H1 (cell line): ENCODE results near the gene PPM1L. TPM values are rescaled to one million over a fixed set of nuclear protein-coding genes. Genes with fewer than 3 reads are reported as not detected.

Source experiments
- CTCF ChIA-PET: fragments of 300-600 bp; sonication (Branson Sonifier 250); formaldehyde crosslinking; loops from one replicate; lab custom pipeline; 2021; ENCODE audit not compliant: partially characterized antibody; lab: Charles Lee
- POLR2A ChIA-PET: fragments of 300-600 bp; sonication (Branson Sonifier 250); formaldehyde crosslinking; loops from one replicate; lab custom pipeline; 2021; ENCODE audit warnings: inconsistent platforms; ENCODE audit not compliant: partially characterized antibody; lab: Charles Lee
- DNase-seq, 2 experiments: peaks; one replicate each; pipeline versions ENCODE4 v3.0.0 to v3.0.0-alpha.2; 2010 to 2022; ENCODE audit warnings: low spot score in 2 of 2, low read depth in 1 of 2, mixed read lengths in 1 of 2
- FAIRE-seq: peaks from 2 replicates; lab custom pipeline; 2011; peaks lifted over from hg19 to GRCh38; lab: Jason Lieb, UNC
- H2AFZ ChIP-seq: 2 replicates; pipeline ENCODE4 v1.8.1; 2012; ENCODE audit warnings: low read length, inconsistent platforms
- H2AK5ac ChIP-seq: 2 replicates; pipeline ENCODE4 v1.6.1; 2013; ENCODE audit warnings: low read depth, low read length
- H2BK120ac ChIP-seq: replicated peaks from 2 replicates; pipeline ENCODE3; 2013; ENCODE audit warnings: low read depth, low read length, inconsistent platforms
- H2BK12ac ChIP-seq: 2 replicates; pipeline ENCODE4 v1.6.1; 2013; ENCODE audit warnings: low read depth, low read length
- H2BK15ac ChIP-seq: 2 replicates; pipeline ENCODE4 v1.6.1; 2013; ENCODE audit warnings: low read length
- H2BK20ac ChIP-seq: 2 replicates; pipeline ENCODE4 v1.6.1; 2013; ENCODE audit warnings: low read length
- H2BK5ac ChIP-seq: 2 replicates; pipeline ENCODE4 v1.6.1; 2013; ENCODE audit warnings: low read depth, low read length
- H3K14ac ChIP-seq: 2 replicates; pipeline ENCODE4 v1.6.1; 2013; ENCODE audit warnings: inconsistent platforms; ENCODE audit not compliant: insufficient read length
- H3K18ac ChIP-seq: 2 replicates; pipeline ENCODE4 v1.6.1; 2013; ENCODE audit warnings: low read length; ENCODE audit errors: extremely low read depth
- H3K23ac ChIP-seq: 2 replicates; pipeline ENCODE4 v1.6.1; 2013; ENCODE audit warnings: inconsistent platforms; ENCODE audit not compliant: insufficient read length
- H3K23me2 ChIP-seq: 2 replicates; pipeline ENCODE4 v1.6.1; 2013; ENCODE audit warnings: low read depth, low read length
- H3K27ac ChIP-seq: 2 replicates; pipeline ENCODE4 v1.6.1; 2011; ENCODE audit warnings: low read depth, low read length, inconsistent platforms
- H3K27me3 ChIP-seq, 4 experiments: replicated peaks in 1 of 4; 1 replicate in 1 of 4; 2 replicates in 3 of 4; pipeline versions ENCODE4 v1.6.1 to v1.8.1; 2011 to 2013; ENCODE audit warnings: low read length in 3 of 4, mild to moderate bottlenecking in 3 of 4, inconsistent platforms in 2 of 4, mixed read lengths in 2 of 4, moderate library complexity in 1 of 4; ENCODE audit not compliant: control insufficient read depth in 3 of 4, insufficient read depth in 3 of 4; ENCODE audit errors: extremely low read depth in 1 of 4
- H3K36me3 ChIP-seq, 4 experiments: 2 replicates each; pipeline versions ENCODE4 v1.6.1 to v1.8.1; 2011 to 2013; ENCODE audit warnings: mild to moderate bottlenecking in 4 of 4, low read length in 3 of 4, moderate library complexity in 2 of 4, control low read depth in 1 of 4, inconsistent platforms in 1 of 4; ENCODE audit not compliant: insufficient read depth in 4 of 4, control insufficient read depth in 2 of 4
- H3K4ac ChIP-seq: replicated peaks from 2 replicates; pipeline ENCODE3; 2013; ENCODE audit warnings: low read length, low read depth, mixed read lengths, inconsistent platforms; ENCODE audit not compliant: insufficient read length
- H3K4me1 ChIP-seq, 4 experiments: replicated peaks in 1 of 4; 1 replicate in 1 of 4; 2 replicates in 3 of 4; pipeline versions ENCODE4 v1.6.1 to v1.8.1; 2011 to 2013; ENCODE audit warnings: low read length in 3 of 4, inconsistent platforms in 2 of 4, mixed read lengths in 1 of 4; ENCODE audit not compliant: insufficient read depth in 4 of 4, control insufficient read depth in 3 of 4
- H3K4me2 ChIP-seq, 2 experiments: 2 replicates each; pipeline versions ENCODE4 v1.6.1 to v1.8.1; 2011 to 2013; ENCODE audit warnings: low read depth in 2 of 2, low read length in 2 of 2, control low read depth in 1 of 2, inconsistent platforms in 1 of 2, mild to moderate bottlenecking in 1 of 2; ENCODE audit not compliant: insufficient read depth in 1 of 2
- H3K4me3 ChIP-seq, 4 experiments: fragments of 200-600, 300-600 bp in 1 of 4; sonication (generic), shearing (Covaris generic), sonication (Bioruptor Twin) in 1 of 4; 2 replicates each; pipeline versions ENCODE4 v1.5.1 to v1.8.1; 2011 to 2016; ENCODE audit warnings: low read length in 4 of 4, low read depth in 3 of 4, control low read depth in 2 of 4, inconsistent platforms in 2 of 4, mild to moderate bottlenecking in 2 of 4, mixed read lengths in 1 of 4, moderate library complexity in 1 of 4; ENCODE audit not compliant: insufficient read depth in 2 of 4; ENCODE audit errors: extremely low read depth in 1 of 4
- H3K56ac ChIP-seq: replicated peaks from 2 replicates; pipeline ENCODE3; 2013; ENCODE audit warnings: low read depth, mild to moderate bottlenecking, mixed read lengths, low read length, inconsistent platforms; ENCODE audit not compliant: insufficient read length
- H3K79me1 ChIP-seq: 2 replicates; pipeline ENCODE4 v1.6.1; 2013; ENCODE audit warnings: low read depth, low read length, control low read depth
- H3K79me2 ChIP-seq, 2 experiments: 2 replicates each; pipeline versions ENCODE4 v1.6.1 to v1.8.1; 2012 to 2013; ENCODE audit warnings: low read length in 2 of 2, mild to moderate bottlenecking in 2 of 2, inconsistent platforms in 1 of 2; ENCODE audit not compliant: insufficient read depth in 2 of 2, control insufficient read depth in 1 of 2
- H3K9ac ChIP-seq, 4 experiments: replicated peaks in 1 of 4; 1 replicate in 1 of 4; 2 replicates in 3 of 4; pipeline versions ENCODE4 v1.6.1 to v1.8.1; 2011 to 2013; ENCODE audit warnings: low read depth in 3 of 4, low read length in 3 of 4, control low read depth in 2 of 4, mild to moderate bottlenecking in 2 of 4, moderate library complexity in 2 of 4, inconsistent platforms in 1 of 4; ENCODE audit errors: extremely low read depth in 1 of 4
- H3K9me3 ChIP-seq, 2 experiments: 2 replicates each; pipeline versions ENCODE4 v1.6.1 to v1.8.1; 2012 to 2013; ENCODE audit warnings: mild to moderate bottlenecking in 2 of 2, moderate library complexity in 2 of 2, control low read depth in 1 of 2, inconsistent platforms in 1 of 2, low read depth in 1 of 2, low read length in 1 of 2, mixed read lengths in 1 of 2; ENCODE audit not compliant: insufficient read depth in 2 of 2
- H4K20me1 ChIP-seq, 2 experiments: replicated peaks in 1 of 2; 2 replicates each; pipeline versions ENCODE3 to v1.8.1; 2011 to 2013; ENCODE audit warnings: inconsistent platforms in 2 of 2, low read length in 2 of 2, mild to moderate bottlenecking in 1 of 2; ENCODE audit not compliant: insufficient read depth in 2 of 2, control insufficient read depth in 1 of 2
- H4K5ac ChIP-seq: 2 replicates; pipeline ENCODE4 v1.6.1; 2013; ENCODE audit warnings: low read length, low read depth, mixed read lengths, inconsistent platforms; ENCODE audit not compliant: insufficient read length
- H4K8ac ChIP-seq: 2 replicates; pipeline ENCODE4 v1.8.0; 2013; ENCODE audit warnings: mild to moderate bottlenecking, moderate library complexity, low read length, inconsistent platforms; ENCODE audit not compliant: insufficient read depth; ENCODE audit errors: extremely low read depth
- H4K91ac ChIP-seq: replicated peaks from 2 replicates; pipeline ENCODE3; 2013; ENCODE audit warnings: low read length, mixed read lengths, inconsistent platforms; ENCODE audit not compliant: insufficient read length
- BRCA1 ChIP-seq: IDR thresholded peaks from 2 replicates; pipeline ENCODE4 v1.6.1; 2012; ENCODE audit warnings: low read depth, low read length, improper control_type of control experiment
- RXRA ChIP-seq: IDR thresholded peaks from 2 replicates; pipeline ENCODE4 v1.6.1; 2011; ENCODE audit warnings: low read depth, mild to moderate bottlenecking, low read length, moderate library complexity; ENCODE audit not compliant: insufficient read depth
- SP1 ChIP-seq: IDR thresholded peaks from 2 replicates; pipeline ENCODE4 v1.6.1; 2011; ENCODE audit warnings: low read depth, low read length
- WGBS, 2 experiments: shearing (Covaris generic) in 1 of 2; methylation state at CpG; one replicate each; pipeline versions ENCODE4 v1.1.6 to v1.1.7; 2013 to 2015; ENCODE audit warnings: low lambda C conversion rate in 2 of 2, mixed read lengths in 2 of 2, inconsistent platforms in 1 of 2, low coverage in 1 of 2, missing lambda C conversion rate in 1 of 2; ENCODE audit not compliant: insufficient replicate concordance in 2 of 2, insufficient coverage in 1 of 2, insufficient read length in 1 of 2; ENCODE audit errors: extremely low coverage in 1 of 2, missing lambda C conversion rate in 1 of 2; 5-methylcytosine and 5-hydroxymethylcytosine counted together
- polyA plus RNA-seq, 7 experiments: library from polyadenylated mRNA; depleted of rRNA in 3 of 7; stranded (reverse) in 5 of 7; unstranded in 2 of 7; fragments of >200 nt in 5 of 7; fragments of 200-250 nt in 2 of 7; gene quantifications; 1 replicate in 5 of 7; 2 replicates in 1 of 7; 4 replicates in 1 of 7; pipeline versions ENCODE4 v1.2.1 to v1.2.3, GENCODE V29; 2011 to 2013; ENCODE audit warnings: missing spikeins in 2 of 7, mixed read lengths in 2 of 7
- total RNA-seq: library from RNA; stranded (reverse); fragmentation: NEBNext Ultra II Directional; extraction: Animal tissue kit (Norgen Biotek cat#: 25700); gene quantifications from 2 replicates; pipeline ENCODE4 v1.2.1, GENCODE V29; 2021

Gene PPM1L
- total and polyA plus RNA-seq, 2 of the 8 experiments (the other 6 are each of a cell fraction or from before 2014, with no cell fraction given) = 2.8 to 18.1 TPM

GRCh38 chr3:161084277-161084676 is 328.2 kb downstream of the PPM1L start:
- TF ChIP-seq BRCA1 (no peak), SP1 (no peak), RXRA (no peak)
- Histone ChIP-seq H2AK5ac (no peak overlapping the region), H4K5ac (no peak overlapping the region), H3K79me1 (no peaks in the 10 kb centered on the region), H3K4me2 (no peak overlapping the region), H2AFZ (no peak overlapping the region), H2BK20ac (no peak overlapping the region), H3K27me3 (no peaks in the 10 kb centered on the region), H2BK5ac (no peak overlapping the region), H3K23ac (no peak overlapping the region), H3K23me2 (no peaks in the 10 kb centered on the region), H3K27ac (no peak overlapping the region), H2BK12ac (no peak overlapping the region), H4K91ac (no peak overlapping the region), H4K20me1 (no peaks in the 10 kb centered on the region), H3K4me3 (no peak overlapping the region), H2BK120ac (no peak overlapping the region), H3K14ac (no peak overlapping the region), H3K9ac (no peak overlapping the region), H3K79me2 (no peaks in the 10 kb centered on the region), H3K4ac (no peak overlapping the region), H3K36me3 (peaks cover 0 to 4% (median 0%) of the 10 kb centered on the region in 4 experiments; a peak in 1 of 8 replicates), H3K4me1 (no peaks in the 10 kb centered on the region), H2BK15ac (no peak overlapping the region), H3K56ac (no peak overlapping the region), H3K18ac (no peak overlapping the region), H4K8ac (no peak overlapping the region), H3K9me3 (no peaks in the 10 kb centered on the region)
- no peak for DNase-seq
- ChIA-PET POLR2A (no interaction called here), CTCF (no interaction called here)
- WGBS, 2 experiments = 82% methylated on average over 2 of the region's 2 CpGs; no CpG with 5 or more reads in 1 of the 2 experiments
- no peak for FAIRE-seq
